K562 (cell line): Measurements from ENCODE around the gene GCGR. TPM values are rescaled to one million over a fixed set of nuclear protein-coding genes. Genes with fewer than 3 reads are reported as not detected.

Experiments
- ATAC-seq: fragments of 200-7000 bp; cut with Tn5 transposase; 3 replicates; pipeline ENCODE4 v1.9.1; 2020; ENCODE audit warnings: moderate library complexity
- BruUV-seq: library from RNA; stranded (reverse); fragments of 400-500 nt; replicated peaks from 2 replicates; lab custom pipeline; 2021; lab: Mats Ljungman, UMichigan
- CTCF ChIA-PET: fragments of 300-600 bp; formaldehyde crosslinking; extraction: SDS; loops from one replicate; lab custom pipeline; 2021; ENCODE audit warnings: low intra/inter-chr PET ratio; lab: Yijun Ruan, JAX
- POLR2A ChIA-PET: fragments of 300-600, 350-650 bp; sonication (Branson Sonifier 250); formaldehyde crosslinking; extraction: SDS; loops from one replicate; lab custom pipeline; 2021; ENCODE audit warnings: antibody characterized with exemption, inconsistent platforms; lab: Yijun Ruan, JAX
- DNase-seq, 4 experiments: peaks; one replicate each; pipeline versions ENCODE4 v3.0.0 to v3.0.0-alpha.2; 2011 to 2018; ENCODE audit warnings: low spot score in 3 of 4, mixed read lengths in 3 of 4; ENCODE audit errors: extremely low read depth in 1 of 4
- FAIRE-seq: peaks from 2 replicates; lab custom pipeline; 2011; peaks lifted over from hg19 to GRCh38; lab: Jason Lieb, UNC
- H2AFZ ChIP-seq: 2 replicates; pipeline ENCODE4 v1.6.0; 2011; ENCODE audit warnings: low read depth, low read length, control low read depth, inconsistent platforms
- H3K27ac ChIP-seq: fragments of 200-600 bp; 3 replicates; pipeline ENCODE4 v1.8.0; 2011; ENCODE audit warnings: low read depth, mild to moderate bottlenecking, control low read depth, inconsistent platforms, low read length, moderate library complexity, mixed read lengths; ENCODE audit errors: extremely low read depth
- H3K27me3 ChIP-seq, 2 experiments: fragments of 300-600 bp in 1 of 2; 2 replicates in 1 of 2; 3 replicates in 1 of 2; pipeline versions ENCODE4 v1.6.0 to v1.8.0; 2011; ENCODE audit warnings: inconsistent platforms in 2 of 2, low read length in 2 of 2, mild to moderate bottlenecking in 1 of 2, mixed read lengths in 1 of 2, moderate library complexity in 1 of 2; ENCODE audit not compliant: control insufficient read depth in 2 of 2, insufficient read depth in 2 of 2
- H3K36me3 ChIP-seq: fragments of 300-600 bp; 3 replicates; pipeline ENCODE4 v1.8.0; 2011; ENCODE audit warnings: mild to moderate bottlenecking, low read length, inconsistent platforms; ENCODE audit not compliant: control insufficient read depth, insufficient read depth
- H3K4me1 ChIP-seq, 2 experiments: fragments of 200-600 bp in 1 of 2; replicated peaks in 1 of 2; 2 replicates in 1 of 2; 3 replicates in 1 of 2; pipeline versions ENCODE4 v1.5.1 to v1.8.0; 2011; ENCODE audit warnings: inconsistent platforms in 2 of 2, low read length in 2 of 2, mild to moderate bottlenecking in 1 of 2, mixed read lengths in 1 of 2, moderate library complexity in 1 of 2; ENCODE audit not compliant: control insufficient read depth in 2 of 2, insufficient read depth in 2 of 2
- H3K4me2 ChIP-seq: 2 replicates; pipeline ENCODE4 v1.6.1; 2011; ENCODE audit warnings: low read length, control low read depth, inconsistent platforms, mixed read lengths; ENCODE audit not compliant: insufficient read depth
- H3K4me3 ChIP-seq: fragments of 200-600 bp; sonication (generic), shearing (Covaris generic); 2 replicates; pipeline ENCODE4 v1.5.1; 2016; ENCODE audit warnings: control low read depth, inconsistent platforms
- H3K79me2 ChIP-seq: fragments of 200-600 bp; 3 replicates; pipeline ENCODE4 v1.8.0; 2011; ENCODE audit warnings: low read length, inconsistent platforms; ENCODE audit not compliant: control insufficient read depth, insufficient read depth
- H3K9ac ChIP-seq, 2 experiments: 2 replicates each; pipeline versions ENCODE4 v1.6.0 to v1.6.1; 2011; ENCODE audit warnings: low read depth in 2 of 2, low read length in 2 of 2, control low read depth in 1 of 2, inconsistent platforms in 1 of 2, mild to moderate bottlenecking in 1 of 2, mixed read lengths in 1 of 2; ENCODE audit not compliant: insufficient read depth in 1 of 2
- H3K9me1 ChIP-seq: one replicate; pipeline ENCODE4 v1.6.0; 2011; ENCODE audit warnings: inconsistent platforms, mild to moderate bottlenecking, low read length, moderate library complexity; ENCODE audit not compliant: control insufficient read depth, insufficient read depth
- H3K9me3 ChIP-seq: replicated peaks from 2 replicates; pipeline ENCODE4 v1.5.1; 2011; ENCODE audit warnings: low read depth, low read length, inconsistent platforms; ENCODE audit not compliant: control insufficient read depth, insufficient read depth
- H4K20me1 ChIP-seq: replicated peaks from 2 replicates; pipeline ENCODE4 v1.6.1; 2011; ENCODE audit warnings: low read length, inconsistent platforms, mixed read lengths; ENCODE audit not compliant: control insufficient read depth, insufficient read depth
- CCAR2 ChIP-seq: fragments of 200-400 bp; formaldehyde crosslinking; IDR thresholded peaks from 2 replicates; pipeline ENCODE4 v1.6.1; 2017; ENCODE audit warnings: mild to moderate bottlenecking, low read depth, low read length
- EP300 ChIP-seq: IDR thresholded peaks from 2 replicates; pipeline ENCODE4 v1.6.1; 2012; ENCODE audit warnings: low read length, improper control_type of control experiment
- IRF2 ChIP-seq: sonication (generic); formaldehyde crosslinking; IDR thresholded peaks from 2 replicates; pipeline ENCODE4 v1.8.1; 2022; ENCODE audit warnings: mild to moderate bottlenecking, missing genetic modification reagents
- POLR2A ChIP-seq: fragments of 450-650 bp; conservative IDR thresholded peaks from 2 replicates; pipeline ENCODE4 v1.6.1; 2016
- POLR2AphosphoS2 ChIP-seq: IDR thresholded peaks from 2 replicates; pipeline ENCODE4 v1.6.1; 2012; ENCODE audit warnings: low read length, improper control_type of control experiment
- POLR2AphosphoS5 ChIP-seq: IDR thresholded peaks from 2 replicates; pipeline ENCODE4 v1.6.1; 2011; ENCODE audit warnings: mild to moderate bottlenecking, low read depth, low read length, moderate library complexity; ENCODE audit not compliant: control insufficient read depth, insufficient read depth
- POLR2G ChIP-seq: fragments of 200-400 bp; formaldehyde crosslinking; IDR thresholded peaks from 2 replicates; pipeline ENCODE4 v1.6.1; 2017; ENCODE audit warnings: low read depth, mild to moderate bottlenecking, antibody characterized with exemption, low read length, moderate library complexity
- RBFOX2 ChIP-seq: fragments of 200-400 bp; formaldehyde crosslinking; IDR thresholded peaks from 2 replicates; pipeline ENCODE4 v1.6.1; 2017; ENCODE audit warnings: low read depth, mild to moderate bottlenecking, low read length, moderate library complexity
- SP2 ChIP-seq: IDR thresholded peaks from 2 replicates; pipeline ENCODE4 v1.6.1; 2011; ENCODE audit warnings: mild to moderate bottlenecking, low read depth, low read length, moderate library complexity; ENCODE audit not compliant: poor library complexity, severe bottlenecking; ENCODE audit errors: extremely low read depth
- SUPT5H ChIP-seq: fragments of 450-650 bp; IDR thresholded peaks from 2 replicates; pipeline ENCODE4 v1.6.1; 2016
- WGBS: fragments of 100-300 bp; shearing (Covaris generic); methylation state at CpG from one replicate; pipeline ENCODE4 v1.1.6; 2016; ENCODE audit warnings: low coverage, mixed read lengths; ENCODE audit not compliant: insufficient coverage; ENCODE audit errors: missing lambda C conversion rate; 5-methylcytosine and 5-hydroxymethylcytosine counted together
- in situ Hi-C: fragments of 300-500 bp; cut with MboI; formaldehyde crosslinking; loops from 4 replicates; pipeline ENCODE4 v1.15.0; 2018; ENCODE audit warnings: inconsistent platforms, mixed read lengths
- intact Hi-C: fragments of 100-400 bp; cut with micrococcal nuclease; formaldehyde crosslinking; loops from 2 replicates; pipeline ENCODE4 v1.14.2; 2022
- polyA plus RNA-seq, 8 experiments: library from polyadenylated mRNA; depleted of rRNA in 4 of 8; stranded (reverse) in 5 of 8; unstranded in 3 of 8; fragments of >200 nt; fragmentation: Nextera tagmentation in 2 of 8; fragmentation: Illumina TruSeq in 1 of 8; extraction: Ambion mirVana in 2 of 8; extraction: Trizol in 1 of 8; gene quantifications; 2 replicates each; pipeline versions ENCODE4 v1.2.1 to v1.2.3, GENCODE V29; 2011 to 2014; ENCODE audit warnings: inconsistent platforms in 1 of 8, missing spikeins in 1 of 8
- total RNA-seq, 7 experiments: library from RNA; depleted of rRNA in 6 of 7; stranded (reverse); fragments of >200 nt in 6 of 7; fragmentation: Illumina TruSeq in 2 of 7; extraction: Trizol in 2 of 7; gene quantifications; 2 replicates each; pipeline versions ENCODE4 v1.2.1 to v1.2.3, GENCODE V29; 2011 to 2021; ENCODE audit warnings: low replicate concordance in 1 of 7

Gene GCGR
- total and polyA plus RNA-seq, 9 of the 15 experiments (the other 6 are each of a cell fraction or from before 2014, with no cell fraction given) = not detected

DNA sequence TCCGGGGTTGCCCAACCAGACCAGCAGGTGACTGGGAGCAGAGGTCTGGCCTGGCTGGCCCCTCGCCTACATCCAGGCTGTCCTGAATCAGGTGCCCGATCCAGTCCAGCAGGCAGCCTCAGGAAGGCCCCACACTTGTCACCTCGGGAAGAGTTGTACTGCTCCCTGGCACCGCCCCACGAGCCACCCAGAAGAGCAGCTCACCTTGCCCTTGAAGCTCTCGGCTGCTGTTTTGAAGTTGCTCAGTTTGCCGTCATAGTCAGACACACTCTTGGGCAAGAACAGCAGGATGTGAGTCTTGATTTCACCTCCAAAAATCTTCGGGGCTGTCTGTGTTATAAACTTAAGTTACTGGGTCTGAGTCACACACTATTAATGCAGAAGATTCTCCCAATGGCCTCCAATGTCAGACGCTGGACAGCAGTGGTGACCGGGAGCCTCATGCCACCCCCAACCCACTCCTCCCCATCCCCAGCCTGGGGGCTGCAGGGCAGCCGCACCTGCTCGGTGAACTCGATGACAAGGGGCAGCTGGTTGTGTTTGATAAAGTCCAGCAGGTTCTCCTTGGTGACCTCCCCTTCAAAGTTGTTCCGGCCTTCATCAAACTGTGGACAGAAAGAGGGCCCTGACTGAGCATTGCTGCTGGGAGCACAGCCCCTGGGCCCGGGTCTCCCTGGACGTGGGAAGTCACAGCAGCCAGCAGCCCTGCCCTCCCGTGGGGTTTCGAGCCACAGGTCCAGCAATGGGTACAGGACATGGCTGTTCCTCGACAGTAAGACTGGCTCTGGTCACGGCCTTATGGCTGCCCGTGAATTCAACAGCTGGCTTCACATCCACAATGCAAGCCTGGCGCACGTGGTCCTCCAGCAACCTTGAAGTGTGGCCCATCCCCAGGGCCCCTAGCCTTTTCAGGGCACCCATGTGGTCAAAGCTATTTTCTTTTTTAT, 43.1 kb downstream of the GCGR start:
- Histone ChIP-seq H3K4me1 (peaks cover 0 to 31% of the 10 kb centered on the region in 2 experiments; a peak in 2 of 5 replicates), H3K79me2 (peaks cover 2% of the 10 kb centered on the region; the same call in 2 of the 3 replicates), H3K27ac (no peak overlapping the region), H3K9me3 (no peaks in the 10 kb centered on the region), H3K9me1 (no peaks in the 10 kb centered on the region), H3K4me2 (no peak overlapping the region), H2AFZ (no peak overlapping the region), H3K27me3 (no peaks in the 10 kb centered on the region), H3K36me3 (peaks cover 85% of the 10 kb centered on the region; the same call in 2 of the 3 replicates), H3K9ac (peak overlapping the region in 1 of 2 experiments; percentile 71; a peak in 1 of 4 replicates), H3K4me3 (no peak overlapping the region), H4K20me1 (peaks cover 13% of the 10 kb centered on the region)
- no TSS peak for BruUV-seq
- FAIRE-seq = no peak
- ChIA-PET CTCF (no interaction called here), POLR2A (interaction anchor here (1.4 to 1.5 kb wide), 2 partner anchors 10 to 13 kb away, joined by 4 to 5 read pairs; no protein-coding TSS in a partner anchor)
- WGBS = 92% methylated on average over 24 of the region's 24 CpGs
- TF ChIP-seq POLR2G = peak; percentile 49; the same call in 1 of the 2 replicates
- TF ChIP-seq CCAR2 = no peak
- no peak for TF ChIP-seq EP300
- TF ChIP-seq POLR2AphosphoS5 = 0 out of 2 replicates have a peak, but pooled peaks have one; percentile 7
- TF ChIP-seq POLR2AphosphoS2 = peak; percentile 70; the same call in 1 of the 2 replicates
- no peak for TF ChIP-seq SP2
- no peak for TF ChIP-seq IRF2 (CRISPR knock-in tag)
- 0 out of 2 replicates have a peak, but pooled peaks have one; percentile 32 for TF ChIP-seq SUPT5H
- TF ChIP-seq RBFOX2 = peak; percentile 61
- peak; percentile 42; the same call in 1 of the 2 replicates for TF ChIP-seq POLR2A
- intact Hi-C loops = no loop called here
- no peak for DNase-seq
- no peak for ATAC-seq
- in situ Hi-C loops = no loop called here
